HCT116 (cell line): Measurements from ENCODE around the gene ENTPD8. TPM values are rescaled to one million over a fixed set of nuclear protein-coding genes. Genes with fewer than 3 reads are reported as not detected.

ENCODE experiments used
- ATAC-seq: fragments of 200-7000 bp; cut with Tn5 transposase; 2 replicates; pipeline ENCODE4 v1.9.1; 2020; ENCODE audit warnings: mild to moderate bottlenecking, moderate library complexity
- BruUV-seq: library from RNA; stranded (reverse); fragments of 400-500 nt; replicated peaks from 2 replicates; lab custom pipeline; 2021; lab: Mats Ljungman, UMichigan
- CTCF ChIA-PET: fragments of 300-600 bp; sonication (Branson Sonifier 250); formaldehyde crosslinking; loops from one replicate; lab custom pipeline; 2021; ENCODE audit warnings: antibody characterized with exemption; lab: Charles Lee
- POLR2A ChIA-PET: fragments of 300-600, 350-600 bp; sonication (Branson Sonifier 250); formaldehyde crosslinking; loops from one replicate; lab custom pipeline; 2021; ENCODE audit warnings: antibody characterized with exemption; lab: Charles Lee
- RAD21 ChIA-PET, 2 experiments: fragments of 300-600 bp; sonication (Branson Sonifier 250); formaldehyde crosslinking; loops; one replicate each; lab custom pipeline; 2023; ENCODE audit warnings: low total read pairs in 2 of 2; ENCODE audit not compliant: uncharacterized antibody in 2 of 2, unreplicated experiment in 2 of 2, low non-redundant PET in 1 of 2; lab: Charles Lee
- DNase-seq: peaks from one replicate; pipeline ENCODE4 v3.0.0-alpha.2; 2010; ENCODE audit warnings: low read depth, low spot score
- H2AFZ ChIP-seq: fragments of 200-600 bp; shearing (Covaris generic), sonication (generic); 2 replicates; pipeline ENCODE4 v1.6.1; 2017; ENCODE audit warnings: low read depth, mixed run types, mixed read lengths, antibody characterized with exemption, low read length; ENCODE audit not compliant: poor library complexity, severe bottlenecking
- H3K27ac ChIP-seq: 2 replicates; pipeline ENCODE4 v1.5.1; 2012; ENCODE audit warnings: low read depth, low read length
- H3K27me3 ChIP-seq: fragments of 200-600 bp; sonication (generic); 2 replicates; pipeline ENCODE4 v1.6.1; 2016; ENCODE audit warnings: mixed run types, low read length, mixed read lengths; ENCODE audit not compliant: insufficient read depth
- H3K36me3 ChIP-seq, 2 experiments: fragments of 200-500 bp in 1 of 2; fragments of 200-600 bp in 1 of 2; sonication (Bioruptor generic) in 1 of 2; sonication (generic) in 1 of 2; 2 replicates each; pipeline versions ENCODE4 v1.5.1 to v1.6.1; 2014 to 2016; ENCODE audit warnings: low read length in 2 of 2, inconsistent platforms in 1 of 2, mixed read lengths in 1 of 2, mixed run types in 1 of 2; ENCODE audit not compliant: insufficient read depth in 2 of 2, control insufficient read depth in 1 of 2
- H3K4me1 ChIP-seq, 2 experiments: fragments of 200-600 bp in 1 of 2; sonication (generic) in 1 of 2; 2 replicates each; pipeline versions ENCODE4 v1.5.1 to v1.6.1; 2012 to 2017; ENCODE audit warnings: low read length in 2 of 2, inconsistent platforms in 1 of 2, mild to moderate bottlenecking in 1 of 2, mixed read lengths in 1 of 2, mixed run types in 1 of 2, moderate library complexity in 1 of 2; ENCODE audit not compliant: insufficient read depth in 2 of 2, control insufficient read depth in 1 of 2
- H3K4me2 ChIP-seq: fragments of 200-600 bp; sonication (generic); 2 replicates; pipeline ENCODE4 v1.6.1; 2017; ENCODE audit warnings: mixed run types, low read length, mixed read lengths
- H3K4me3 ChIP-seq, 2 experiments: fragments of 200-600 bp in 1 of 2; sonication (generic) in 1 of 2; replicated peaks in 1 of 2; 2 replicates each; pipeline ENCODE4 v1.5.1; 2011 to 2016; ENCODE audit warnings: low read length in 2 of 2, control low read depth in 1 of 2, low read depth in 1 of 2, mild to moderate bottlenecking in 1 of 2, mixed read lengths in 1 of 2, mixed run types in 1 of 2
- H3K79me2 ChIP-seq: fragments of 200-600 bp; sonication (generic); 2 replicates; pipeline ENCODE4 v1.6.1; 2017; ENCODE audit warnings: mild to moderate bottlenecking, mixed run types, low read length, moderate library complexity, mixed read lengths; ENCODE audit not compliant: insufficient read depth
- H3K9ac ChIP-seq: fragments of 200-600 bp; sonication (generic); 2 replicates; pipeline ENCODE4 v1.6.1; 2016; ENCODE audit warnings: low read length, mixed read lengths
- H3K9me2 ChIP-seq: fragments of 200-600 bp; sonication (generic), shearing (Covaris generic); 2 replicates; pipeline ENCODE4 v1.6.1; 2017; ENCODE audit warnings: mixed run types, mild to moderate bottlenecking, moderate library complexity; ENCODE audit not compliant: insufficient read depth
- H3K9me3 ChIP-seq, 2 experiments: fragments of 200-500 bp in 1 of 2; fragments of 200-600 bp in 1 of 2; sonication (Bioruptor generic) in 1 of 2; sonication (generic) in 1 of 2; 2 replicates each; pipeline ENCODE4 v1.6.1; 2014 to 2017; ENCODE audit warnings: low read length in 2 of 2, mixed read lengths in 2 of 2, inconsistent platforms in 1 of 2, low read depth in 1 of 2, mild to moderate bottlenecking in 1 of 2, mixed run types in 1 of 2, moderate library complexity in 1 of 2; ENCODE audit not compliant: control insufficient read depth in 1 of 2, insufficient read depth in 1 of 2
- H4K20me1 ChIP-seq: fragments of 200-600 bp; sonication (generic), shearing (Covaris generic); 2 replicates; pipeline ENCODE4 v1.6.1; 2017; ENCODE audit warnings: mixed run types, mild to moderate bottlenecking, moderate library complexity; ENCODE audit not compliant: insufficient read depth
- EZH2 ChIP-seq: fragments of 200-600 bp; sonication (generic); IDR thresholded peaks from 2 replicates; pipeline ENCODE4 v1.6.1; 2017; ENCODE audit warnings: antibody characterized with exemption, mixed run types
- FOSL1 ChIP-seq: IDR thresholded peaks from 2 replicates; pipeline ENCODE4 v1.6.1; 2012; ENCODE audit warnings: low read depth
- POLR2AphosphoS5 ChIP-seq: IDR thresholded peaks from 2 replicates; pipeline ENCODE4 v1.6.1; 2011; ENCODE audit warnings: mild to moderate bottlenecking, low read depth, low read length, moderate library complexity
- SRF ChIP-seq: IDR thresholded peaks from 2 replicates; pipeline ENCODE4 v1.6.1; 2012; ENCODE audit warnings: low read depth
- ZFX ChIP-seq: fragments of 450-650 bp; IDR thresholded peaks from 2 replicates; pipeline ENCODE4 v1.6.1; 2017
- ZNF274 ChIP-seq: fragments of 200-500 bp; sonication (Bioruptor generic); IDR thresholded peaks from 2 replicates; pipeline ENCODE4 v1.6.1; 2014; ENCODE audit warnings: mild to moderate bottlenecking, low read depth, low read length, inconsistent platforms
- intact Hi-C: fragments of 100-400 bp; cut with micrococcal nuclease; formaldehyde crosslinking; loops from 2 replicates; pipeline ENCODE4 v1.10.0; 2022
- total RNA-seq: library from RNA; stranded (reverse); gene quantifications from one replicate; pipeline ENCODE4 v1.2.1, GENCODE V29; 2021; ENCODE audit not compliant: unreplicated experiment
- TF ChIP-seq, protein P1 (sequence below): IDR thresholded peaks from 2 replicates; pipeline ENCODE4 v1.6.1; 2012
- TF ChIP-seq, protein P2 (sequence below), 3 experiments: fragments of 200-600 bp in 1 of 3; sonication (generic) in 1 of 3; IDR thresholded peaks in 2 of 3; conservative IDR thresholded peaks in 1 of 3; 2 replicates each; pipeline ENCODE4 v1.5.1; 2012 to 2017; ENCODE audit warnings: low read depth in 2 of 3, low read length in 2 of 3, antibody characterized with exemption in 1 of 3, borderline replicate concordance in 1 of 3, control low read depth in 1 of 3, mild to moderate bottlenecking in 1 of 3, mixed read lengths in 1 of 3, mixed run types in 1 of 3, moderate library complexity in 1 of 3; ENCODE audit not compliant: insufficient read depth in 1 of 3

The ENTPD8 gene
- total RNA-seq, 1 experiment from 2014 or later = 1.7 TPM

DNA sequence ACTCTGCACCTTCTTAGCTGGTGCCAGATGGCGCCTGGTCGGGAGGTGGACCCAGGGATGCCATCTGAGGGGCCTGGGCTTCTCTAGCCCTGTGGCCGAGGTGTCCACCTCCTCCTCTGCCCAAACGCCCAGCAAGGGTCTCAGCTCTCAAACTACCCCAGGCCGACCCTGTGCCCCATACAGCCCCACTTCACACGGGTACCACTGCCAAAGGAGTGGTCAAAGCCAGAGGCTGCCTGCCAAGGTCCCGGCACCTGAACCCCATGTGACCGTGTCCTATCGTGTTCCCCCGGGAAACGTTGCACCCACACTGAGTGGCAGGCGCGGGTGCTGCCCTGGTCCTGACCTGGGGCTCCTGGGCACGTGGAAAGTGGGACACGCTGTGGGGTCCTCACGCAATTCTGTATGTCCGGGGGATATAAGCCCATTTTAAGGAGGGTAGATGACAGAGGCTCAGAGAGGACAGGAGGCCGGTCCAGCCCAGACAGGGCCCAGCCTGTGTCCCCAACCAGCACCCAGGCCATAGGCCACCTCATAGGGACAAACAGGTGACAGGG, 1.9 kb downstream of the ENTPD8 start:
- ChIA-PET CTCF (interaction anchor here (0.6 kb wide), 1 partner anchor 203 kb away, joined by 3 read pairs; no protein-coding TSS in a partner anchor), RAD21 (no interaction called here), POLR2A (no interaction called here)
- Histone ChIP-seq H3K4me1 (peaks cover 26 to 40% of the 10 kb centered on the region in 2 experiments), H3K79me2 (no peaks in the 10 kb centered on the region), H3K4me3 (no peak overlapping the region), H3K4me2 (no peak overlapping the region), H2AFZ (no peak overlapping the region), H3K9ac (no peak overlapping the region), H3K27me3 (no peaks in the 10 kb centered on the region), H3K9me3 (no peaks in the 10 kb centered on the region), H3K36me3 (no peaks in the 10 kb centered on the region), H3K9me2 (no peaks in the 10 kb centered on the region)
- ATAC-seq (no peak), DNase-seq (no peak)
- intact Hi-C loops = no loop called here
- no peak for TF ChIP-seq SRF
- no peak for TF ChIP-seq EZH2
- TF ChIP-seq, protein P1, sequence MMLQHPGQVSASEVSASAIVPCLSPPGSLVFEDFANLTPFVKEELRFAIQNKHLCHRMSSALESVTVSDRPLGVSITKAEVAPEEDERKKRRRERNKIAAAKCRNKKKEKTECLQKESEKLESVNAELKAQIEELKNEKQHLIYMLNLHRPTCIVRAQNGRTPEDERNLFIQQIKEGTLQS = no peak
- TF ChIP-seq, protein P2, sequence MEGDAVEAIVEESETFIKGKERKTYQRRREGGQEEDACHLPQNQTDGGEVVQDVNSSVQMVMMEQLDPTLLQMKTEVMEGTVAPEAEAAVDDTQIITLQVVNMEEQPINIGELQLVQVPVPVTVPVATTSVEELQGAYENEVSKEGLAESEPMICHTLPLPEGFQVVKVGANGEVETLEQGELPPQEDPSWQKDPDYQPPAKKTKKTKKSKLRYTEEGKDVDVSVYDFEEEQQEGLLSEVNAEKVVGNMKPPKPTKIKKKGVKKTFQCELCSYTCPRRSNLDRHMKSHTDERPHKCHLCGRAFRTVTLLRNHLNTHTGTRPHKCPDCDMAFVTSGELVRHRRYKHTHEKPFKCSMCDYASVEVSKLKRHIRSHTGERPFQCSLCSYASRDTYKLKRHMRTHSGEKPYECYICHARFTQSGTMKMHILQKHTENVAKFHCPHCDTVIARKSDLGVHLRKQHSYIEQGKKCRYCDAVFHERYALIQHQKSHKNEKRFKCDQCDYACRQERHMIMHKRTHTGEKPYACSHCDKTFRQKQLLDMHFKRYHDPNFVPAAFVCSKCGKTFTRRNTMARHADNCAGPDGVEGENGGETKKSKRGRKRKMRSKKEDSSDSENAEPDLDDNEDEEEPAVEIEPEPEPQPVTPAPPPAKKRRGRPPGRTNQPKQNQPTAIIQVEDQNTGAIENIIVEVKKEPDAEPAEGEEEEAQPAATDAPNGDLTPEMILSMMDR (IDR thresholded peaks at IDR 0.05 in 2 of 3, conservative IDR thresholded peaks at IDR 0.05 in 1 of 3; ENCODE audit: borderline replicate concordance in 1 of 3, insufficient read depth in 1 of 3, low read depth in 2 of 3, low read length in 2 of 3) = no peak
- no peak for TF ChIP-seq FOSL1
- no peak for TF ChIP-seq ZFX
- no peak for TF ChIP-seq ZNF274
- no peak for TF ChIP-seq POLR2AphosphoS5
- TF ChIP-seq, all 23 proteins: peak for 0
- BruUV-seq = no TSS peak
- H3K27ac ChIP-seq = no peak overlapping the region
- no peaks in the 10 kb centered on the region for H4K20me1 ChIP-seq
